Activated naive CD4-positive, alpha-beta T cell treated with anti-CD3 and anti-CD28 coated beads, Interleukin-2, amount 50 U/mL, for 16 hours (primary cell): ENCODE measurements around the gene JPH2.
"Not testable (repeated sequence)": the region's sequence is repeated elsewhere in the genome, so short reads cannot be mapped to it uniquely, and the experiment has no call there.

Source experiments
- DNase-seq: peaks from one replicate; pipeline ENCODE4 v3.0.0-alpha.2; 2020

Gene JPH2

DNA sequence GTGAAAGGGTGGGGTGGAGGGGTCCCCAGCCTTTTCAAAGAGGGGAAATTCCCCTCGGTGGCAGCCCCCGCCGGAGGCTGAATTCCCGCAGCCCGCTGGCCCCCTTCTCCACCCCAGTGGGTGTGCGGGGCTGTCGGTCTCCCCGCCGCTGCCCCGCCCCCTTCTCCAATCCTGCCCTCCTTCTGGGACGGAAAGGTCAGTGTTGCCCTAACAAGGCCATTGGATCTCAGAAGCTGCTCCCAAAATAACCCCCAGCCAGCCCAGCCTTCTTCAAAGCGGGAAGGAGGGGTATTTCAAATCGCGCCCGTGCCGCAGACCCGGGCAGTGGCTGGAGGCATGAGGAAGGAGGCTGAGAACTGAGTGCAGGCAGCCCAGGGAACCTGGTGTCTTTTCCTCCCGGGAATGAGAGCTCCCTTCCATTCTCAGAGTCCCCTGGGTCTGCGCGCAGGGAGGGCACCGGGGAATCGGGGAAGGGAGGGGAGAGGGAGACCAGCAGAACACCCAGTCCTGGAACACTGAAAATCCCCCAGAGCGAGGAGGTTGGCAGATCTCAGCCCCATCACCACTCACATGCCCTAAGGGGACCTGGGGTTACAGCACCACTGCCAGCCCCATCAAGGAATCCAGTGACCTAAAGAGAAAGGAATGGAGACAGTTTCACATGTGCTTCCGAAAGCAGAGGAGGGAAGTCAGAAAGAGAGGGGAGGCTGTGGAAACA, at the start of gene JPH2:
JPH2 (minus strand) TSS at position 135 of the 718 bp plus-strand sequence. CDS start 483 bp downstream, outside the sequence.
- no peak for DNase-seq

DNA sequence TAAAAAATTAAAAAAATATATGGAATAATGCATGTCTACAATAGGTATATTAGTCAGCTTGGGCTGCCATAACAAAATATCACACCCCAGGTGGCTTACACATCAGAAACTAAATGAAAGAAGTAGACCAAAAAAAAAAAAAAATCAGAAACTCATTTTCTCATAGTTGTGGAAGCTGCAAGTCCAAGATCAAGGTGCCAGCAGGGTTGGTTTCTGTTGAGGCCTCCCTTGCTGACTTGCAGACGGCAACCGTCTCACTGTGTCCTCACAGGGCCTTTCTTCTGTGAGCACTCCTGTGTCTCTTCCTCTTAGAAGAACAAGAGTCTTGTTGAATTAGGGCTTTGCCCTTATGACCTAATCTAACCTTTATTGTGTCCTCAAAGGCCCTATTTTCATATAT, 48.7 kb upstream of the JPH2 start:
- DNase-seq: no peak

DNA sequence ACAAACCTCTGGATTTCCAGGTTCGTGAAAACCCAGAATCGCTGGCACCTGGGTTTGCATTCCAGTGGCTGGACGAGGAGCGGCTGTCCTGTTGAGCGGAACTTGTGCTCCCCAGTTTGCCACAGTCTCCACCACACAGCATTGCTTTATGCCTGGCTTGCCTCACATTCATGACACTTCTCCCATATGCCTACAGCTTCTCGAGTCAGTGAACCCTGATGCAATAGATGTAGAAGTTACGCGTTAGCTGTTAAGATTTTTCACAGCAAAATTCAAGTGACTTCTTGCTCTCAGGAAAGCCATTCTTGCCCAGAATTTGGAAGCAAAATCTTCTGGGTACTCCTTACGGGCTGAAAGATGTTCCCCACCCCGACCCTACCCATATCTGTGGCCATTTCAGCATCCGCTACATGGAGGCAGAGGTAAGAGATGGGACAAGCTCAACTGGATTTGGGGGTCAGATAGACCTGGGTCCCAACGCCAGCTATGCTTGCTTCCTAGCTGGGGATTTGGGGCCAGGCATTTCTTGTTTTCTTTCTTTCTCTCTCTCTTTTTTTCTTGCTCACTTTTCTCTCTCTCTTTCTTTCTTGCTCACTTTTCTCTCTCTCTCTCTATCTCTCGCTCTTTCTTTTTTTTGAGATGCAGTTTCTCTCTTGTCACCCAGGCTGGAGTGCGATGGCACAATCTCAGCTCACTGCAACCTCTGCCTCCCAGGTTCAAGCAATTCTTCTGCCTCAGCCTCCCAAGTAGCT, 47.8 kb upstream of the JPH2 start:
- no peak for DNase-seq

DNA sequence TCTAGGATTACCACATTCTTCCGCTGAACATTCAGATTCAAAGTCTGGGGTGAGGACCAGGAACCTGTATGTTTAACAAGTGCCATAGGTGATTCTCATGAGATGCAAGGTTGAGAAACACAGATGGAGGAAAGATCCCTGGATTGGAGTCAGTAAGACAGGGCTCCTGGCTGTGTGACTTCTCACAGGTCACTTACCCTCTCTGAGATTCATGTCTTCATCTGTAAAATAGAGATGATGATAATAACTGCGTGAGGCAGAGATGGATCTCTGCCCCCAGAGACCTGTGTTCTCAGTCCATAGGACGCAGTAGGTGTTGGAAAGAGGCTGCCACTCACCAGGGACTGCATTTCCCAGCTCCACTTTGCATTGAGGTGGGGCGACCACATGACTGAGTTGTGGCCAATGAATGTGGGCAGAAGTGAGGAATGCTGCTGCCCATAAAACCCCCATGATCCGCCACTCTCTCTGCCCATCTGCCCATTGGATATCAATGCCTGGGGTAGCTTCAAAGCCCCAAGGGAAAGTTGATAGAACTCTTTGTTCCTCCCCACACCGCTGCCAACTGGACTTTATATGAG, 46.5 kb upstream of the JPH2 start:
- DNase-seq: no peak

DNA sequence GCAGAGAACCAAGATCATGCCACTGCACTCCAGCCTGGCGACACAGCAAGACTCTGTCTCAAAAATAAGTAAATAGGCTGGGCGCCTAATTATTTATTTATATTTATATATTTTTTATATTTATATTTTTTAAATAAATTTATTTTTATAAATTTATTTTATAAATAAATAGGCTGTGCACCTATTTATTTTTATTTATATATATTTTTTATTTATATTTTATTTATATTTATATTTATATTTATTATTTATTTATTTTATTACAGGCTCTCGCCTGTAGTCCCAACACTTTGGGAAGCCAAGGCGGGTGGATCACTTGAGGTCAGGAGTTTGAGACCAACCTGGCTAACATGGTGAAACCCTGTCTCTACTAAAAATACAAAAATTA, 45.5 kb upstream of the JPH2 start:
- DNase-seq: not testable (repeated sequence)

DNA sequence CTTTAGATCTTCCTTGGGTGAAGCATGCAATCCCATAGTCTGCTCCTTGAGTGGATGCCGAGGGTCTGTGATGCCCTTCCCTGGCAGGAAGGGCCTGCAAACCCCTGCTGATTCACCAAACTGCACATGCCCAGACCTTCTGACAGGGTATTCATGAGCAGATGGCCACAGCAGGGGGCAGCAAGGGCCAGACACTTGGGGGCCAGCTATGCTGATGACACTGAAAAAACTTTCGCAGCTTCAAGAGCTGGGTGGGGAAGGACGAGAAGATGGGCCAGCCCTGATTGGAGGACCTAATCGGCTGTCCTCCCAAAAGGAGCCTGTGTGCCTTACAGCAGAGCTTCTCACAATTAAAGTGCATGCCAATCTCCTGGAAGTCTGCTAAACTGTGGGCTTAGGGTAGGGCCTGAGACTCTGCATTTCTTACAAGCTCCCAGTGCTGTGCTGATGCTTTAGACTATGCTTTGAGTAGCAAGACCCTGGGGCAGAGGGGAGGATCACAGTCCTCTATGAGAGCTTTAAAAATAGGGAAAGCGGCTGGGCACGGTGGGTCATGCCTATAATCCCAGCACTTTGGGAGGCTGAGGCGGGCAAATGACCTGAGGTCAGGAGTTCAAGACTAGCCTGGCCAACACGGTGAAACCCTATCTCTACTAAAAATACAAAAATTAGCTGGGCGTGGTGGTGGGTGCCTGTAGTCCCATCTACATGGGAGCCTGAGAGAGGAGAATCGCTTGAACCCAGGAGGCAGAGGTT, 44.9 kb upstream of the JPH2 start:
- no peak for DNase-seq

DNA sequence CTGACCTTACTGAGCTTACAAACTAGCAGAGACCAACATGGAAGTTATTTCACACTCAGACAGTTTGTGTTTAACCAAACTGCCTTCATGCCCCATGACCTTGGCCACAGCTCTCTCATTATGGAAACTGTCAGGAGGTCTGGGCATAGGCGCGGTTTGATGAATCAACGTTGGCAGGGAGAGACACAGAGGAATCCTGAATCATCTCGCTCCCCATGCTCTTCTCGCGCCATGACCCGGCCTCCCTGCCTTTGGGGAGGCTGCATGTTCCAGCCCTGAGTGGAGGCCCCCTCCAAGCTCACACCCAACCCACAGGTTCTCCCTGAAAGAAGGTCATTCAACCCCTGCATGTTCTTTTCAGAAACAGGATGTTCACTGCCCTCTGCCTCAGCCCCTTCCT, 44.2 kb upstream of the JPH2 start:
- DNase-seq: no peak

DNA sequence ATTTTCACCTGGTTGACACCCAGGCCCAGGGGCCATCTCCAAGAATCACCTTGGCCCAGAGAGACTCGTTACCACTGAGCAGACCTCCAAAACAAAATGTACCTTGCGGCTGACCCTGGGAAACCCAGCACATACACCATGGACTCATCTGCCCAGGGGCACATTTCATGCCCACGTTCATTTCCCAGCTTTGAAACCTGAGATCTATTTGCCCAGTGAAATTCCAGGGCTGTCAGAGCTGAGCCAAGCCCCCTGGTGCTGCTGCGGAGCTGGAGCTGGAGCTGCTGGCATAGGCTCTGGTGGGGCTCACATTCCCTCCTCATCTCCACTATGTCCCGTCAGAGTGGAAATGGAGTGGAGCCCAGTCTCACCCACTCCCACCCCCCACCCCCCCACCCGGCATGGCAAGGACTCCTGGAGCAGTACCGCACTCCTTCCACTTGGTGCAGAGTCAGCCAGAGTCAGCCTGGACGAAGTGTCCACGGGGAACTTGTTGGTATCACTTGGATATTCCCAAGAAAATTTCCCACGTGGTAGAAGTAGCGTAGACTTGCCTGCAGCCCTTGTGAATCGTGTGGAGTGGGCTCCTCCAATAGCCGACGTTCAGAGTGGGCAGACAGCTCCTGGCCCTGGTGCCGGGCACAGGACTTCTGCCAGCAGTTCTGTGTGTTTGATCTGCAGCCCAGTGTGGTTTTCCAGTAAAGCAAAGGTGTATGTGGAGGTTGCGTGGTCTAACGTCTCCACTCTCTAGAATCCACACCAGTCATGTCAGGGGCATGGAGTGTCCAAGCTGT, 41.7 kb upstream of the JPH2 start:
- no peak for DNase-seq

DNA sequence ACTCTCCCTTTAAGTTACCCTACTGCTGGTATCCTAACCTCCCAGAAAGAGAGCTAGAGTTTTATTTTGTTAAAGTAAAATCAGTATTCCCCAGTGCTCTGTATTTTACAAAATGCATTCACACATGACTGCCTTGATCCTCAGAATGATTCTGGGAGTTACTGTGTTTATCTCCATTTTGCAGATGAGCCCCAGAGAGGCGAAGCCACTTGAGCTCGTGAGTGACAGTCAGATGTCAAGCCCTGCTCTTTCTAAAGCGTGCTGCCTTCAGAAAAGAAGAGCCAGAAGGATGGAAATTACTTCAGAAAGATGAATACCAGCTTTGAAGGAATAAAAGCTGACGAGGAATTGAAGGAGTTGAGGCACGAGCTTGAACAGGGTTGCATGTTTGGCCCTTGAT, 37.6 kb upstream of the JPH2 start:
- no peak for DNase-seq

DNA sequence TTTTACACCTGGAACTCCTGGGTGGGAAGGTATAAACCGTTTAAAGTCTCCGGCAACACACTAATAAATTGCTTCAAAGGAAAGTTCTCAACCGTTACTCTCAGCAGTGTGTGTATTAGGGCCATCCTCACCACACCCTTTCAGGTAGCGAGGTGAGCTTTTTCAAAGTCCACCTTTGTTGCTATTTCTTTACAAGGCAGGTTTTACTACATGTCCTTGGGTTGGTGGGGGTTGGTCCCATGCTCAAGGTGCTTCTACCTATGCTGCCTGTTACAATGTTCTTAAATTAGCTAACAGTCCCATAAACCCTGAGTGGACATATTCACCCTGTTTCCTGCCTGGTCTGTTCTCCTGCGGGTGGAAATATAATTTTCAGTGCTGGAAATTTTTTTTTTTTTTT, 36.7 kb upstream of the JPH2 start:
- no peak for DNase-seq

DNA sequence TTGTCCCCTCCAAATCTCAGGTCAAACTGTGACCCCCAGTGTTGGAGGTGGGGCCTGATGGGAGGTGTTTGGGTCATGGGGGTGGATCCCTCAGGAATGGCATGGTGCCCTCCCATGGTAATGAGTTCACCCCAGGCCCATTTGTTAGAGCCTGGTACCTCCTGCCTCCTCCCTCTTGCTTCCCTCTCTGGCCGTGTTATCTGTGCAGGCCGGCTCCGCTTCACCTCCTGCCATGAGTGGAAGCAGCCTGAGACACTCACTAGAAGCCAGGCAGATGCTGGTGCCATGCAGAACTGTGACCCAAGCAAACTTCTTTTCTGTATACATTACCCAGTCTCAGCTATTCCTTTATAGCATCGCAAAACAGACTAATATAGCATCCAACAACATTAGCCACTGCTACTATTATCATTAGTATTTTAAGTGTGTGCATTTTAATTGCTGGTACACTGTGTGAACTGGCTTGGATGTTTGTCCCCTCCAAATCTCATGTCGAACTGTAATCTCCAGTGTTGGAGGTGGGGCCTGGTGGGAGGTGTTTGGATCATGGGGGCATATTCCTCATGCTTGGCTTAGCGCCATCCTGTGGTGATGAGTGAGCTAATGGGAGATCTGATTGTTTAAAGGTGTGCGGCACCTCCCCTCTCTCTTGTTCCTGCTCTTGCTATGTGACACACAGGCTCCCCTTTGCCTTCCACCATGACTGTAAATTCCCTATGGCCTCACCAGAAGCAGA, 35.8 kb upstream of the JPH2 start:
- DNase-seq: no peak

DNA sequence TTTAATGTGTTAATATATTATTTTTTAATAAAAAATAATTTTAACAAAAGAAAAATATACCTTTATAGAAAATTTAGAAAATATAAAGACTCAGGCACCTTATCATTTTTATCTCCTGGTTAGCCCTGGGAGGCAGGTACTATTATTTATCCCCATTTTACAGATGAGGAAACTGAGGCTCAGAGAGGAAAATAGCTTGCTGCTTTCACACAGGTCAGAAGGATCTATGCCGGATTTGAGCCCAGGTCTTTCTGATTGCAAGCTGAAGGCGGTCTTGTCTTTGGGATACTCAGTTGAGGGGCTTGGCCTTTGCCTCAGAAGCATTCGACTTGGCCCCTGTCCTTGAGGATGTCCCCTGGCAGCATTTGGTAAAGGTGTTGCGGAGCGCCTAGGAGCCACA, 35.0 kb upstream of the JPH2 start:
- no peak for DNase-seq

DNA sequence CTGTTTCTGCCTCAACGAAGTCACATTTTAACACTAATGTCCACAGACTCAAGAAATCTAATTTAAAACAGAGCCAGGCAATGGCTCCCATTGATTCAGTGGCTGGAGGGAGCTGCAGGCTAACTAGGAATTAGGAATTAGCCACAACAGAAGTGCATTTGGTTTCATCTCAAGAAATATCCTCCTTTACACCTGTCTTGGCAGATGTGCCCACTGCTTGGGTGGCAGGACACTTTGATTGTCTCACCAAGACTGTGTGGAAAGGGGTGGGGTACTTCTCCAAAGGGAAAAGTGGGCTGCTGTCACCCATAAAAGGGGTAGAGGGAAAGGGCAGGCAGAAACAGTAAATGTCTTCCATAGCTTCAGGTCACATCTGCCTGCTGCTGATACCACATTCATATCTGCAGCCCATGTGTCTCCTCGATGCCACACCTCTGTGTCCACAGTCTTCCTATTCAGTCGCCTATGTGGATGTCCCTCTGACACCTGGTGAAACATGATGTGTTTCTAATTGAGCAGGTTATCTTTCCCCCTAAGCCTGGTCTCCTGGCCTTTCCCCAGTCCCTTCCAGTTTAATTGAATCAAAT, 34.5 kb upstream of the JPH2 start:
- no peak for DNase-seq

DNA sequence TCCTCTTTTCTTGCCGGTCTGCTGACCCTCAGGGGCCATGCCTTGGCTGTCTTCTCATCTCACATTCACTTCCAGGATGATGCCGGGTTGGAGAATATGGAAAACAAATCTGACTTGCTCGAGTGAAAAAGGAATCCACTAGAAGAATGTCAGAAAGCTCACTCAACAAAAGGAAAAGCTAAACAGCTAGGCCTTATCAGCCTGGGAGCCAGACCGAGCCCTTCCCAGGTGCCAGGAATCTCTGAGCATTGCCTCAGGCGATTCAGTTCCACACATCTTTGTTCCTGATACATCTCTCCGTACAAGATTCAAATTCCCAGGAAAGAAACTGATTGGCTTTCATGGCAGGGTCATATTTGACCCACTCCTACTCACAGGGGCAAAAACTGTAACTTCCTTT, 32.8 kb upstream of the JPH2 start:
- no peak for DNase-seq

DNA sequence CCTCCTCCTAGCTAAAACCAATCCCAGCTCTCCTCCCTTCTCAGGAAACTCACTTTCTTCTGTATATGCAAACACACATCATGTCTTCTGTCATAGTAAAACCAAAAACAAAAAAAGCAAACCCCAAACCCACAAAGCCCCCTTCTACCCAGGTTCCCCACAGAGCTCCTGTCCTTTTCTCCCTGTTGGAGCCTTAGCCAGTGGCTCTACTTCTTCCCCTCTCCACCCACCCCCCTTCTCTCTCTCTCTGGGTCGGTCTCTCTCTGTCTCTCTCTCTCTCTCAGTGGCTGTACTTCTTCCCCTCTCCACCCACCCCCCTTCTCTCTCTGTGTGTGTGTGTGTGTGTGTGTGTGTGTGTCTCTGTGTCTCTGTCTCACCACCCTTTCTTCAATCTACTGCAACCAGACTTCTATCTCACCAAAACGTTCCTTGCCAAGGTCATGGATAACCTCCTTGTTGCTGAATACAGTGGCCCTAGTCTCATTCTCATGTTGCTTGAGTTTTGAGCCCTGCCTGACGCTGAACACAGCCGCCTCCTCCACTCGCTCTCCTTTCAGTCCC, 32.3 kb upstream of the JPH2 start:
- no peak for DNase-seq

DNA sequence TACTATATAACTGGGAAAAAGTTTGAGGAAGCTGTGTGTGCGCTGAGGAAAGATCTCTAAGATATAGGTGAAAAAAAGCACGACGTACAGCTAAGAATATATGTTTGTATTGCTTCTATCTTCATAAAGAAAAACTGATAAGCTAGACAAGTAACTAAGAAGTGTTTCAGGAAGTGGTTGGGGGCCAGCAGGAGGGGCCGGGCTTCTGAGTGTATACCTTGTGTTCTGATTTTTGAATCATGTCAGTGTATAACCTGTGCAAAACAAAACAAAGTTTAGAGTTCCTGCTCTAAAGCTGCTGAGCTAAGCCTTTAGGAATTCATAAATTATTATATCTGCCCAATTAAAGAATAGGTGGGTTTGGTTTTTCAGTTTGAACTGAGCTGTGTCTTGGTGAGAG, 31.5 kb upstream of the JPH2 start:
- peak; percentile 33 for DNase-seq

DNA sequence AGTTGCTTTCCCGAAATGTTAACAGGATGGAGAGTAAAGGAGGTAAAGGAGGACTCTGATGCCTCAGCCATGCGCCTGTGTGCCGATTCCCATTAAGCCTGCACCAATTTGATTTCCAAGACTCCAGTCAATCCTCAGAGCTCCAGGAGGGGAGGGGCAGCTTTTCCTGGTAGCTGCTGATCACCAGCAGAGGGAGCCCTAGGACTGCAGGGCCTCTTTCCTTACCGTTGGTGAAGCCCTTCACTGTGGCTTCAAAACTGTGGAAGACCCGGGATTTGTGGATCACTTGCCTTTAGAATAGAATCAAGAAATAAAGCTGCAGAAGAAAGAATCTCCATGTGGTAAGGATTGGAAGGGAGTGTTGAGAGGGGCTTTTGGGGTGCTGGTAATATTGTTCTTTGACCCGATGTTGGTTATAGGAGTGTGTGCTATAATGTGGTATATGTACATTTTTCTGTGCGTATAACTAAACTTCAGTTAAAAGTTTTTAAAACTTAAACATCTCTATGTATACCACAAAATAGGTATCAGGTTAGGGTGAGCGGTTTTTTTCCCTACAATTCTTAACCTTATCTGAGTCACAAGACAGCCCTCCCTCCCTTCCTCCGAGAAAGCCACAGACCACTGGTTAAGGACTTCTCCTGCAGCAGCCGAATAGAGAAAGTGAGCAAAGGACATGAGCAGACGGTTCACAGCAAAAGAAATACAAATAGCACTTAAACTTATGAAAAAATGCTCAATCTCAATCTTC, 30.5 kb upstream of the JPH2 start:
- peak; percentile 63 for DNase-seq

DNA sequence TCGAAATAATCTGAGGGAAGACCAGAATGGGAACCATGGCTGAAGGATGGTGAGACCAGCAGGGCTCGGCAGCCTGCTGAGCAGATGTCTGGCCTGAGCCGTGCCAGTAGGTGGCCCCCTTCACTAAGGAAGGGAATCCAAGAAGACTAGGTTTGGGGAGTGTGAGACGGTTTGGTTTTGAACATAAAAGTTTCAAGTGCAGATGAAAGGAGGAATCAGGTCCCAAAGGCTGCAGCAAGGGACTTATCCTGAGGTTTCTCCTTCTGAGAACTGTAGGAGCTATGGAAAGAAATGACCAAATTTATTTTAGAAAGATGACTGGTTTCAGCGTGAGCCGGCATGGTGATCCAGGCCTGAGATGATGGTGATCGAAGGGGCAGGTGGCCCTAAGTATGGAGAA, 28.1 kb upstream of the JPH2 start:
- DNase-seq: peak; percentile 82

DNA sequence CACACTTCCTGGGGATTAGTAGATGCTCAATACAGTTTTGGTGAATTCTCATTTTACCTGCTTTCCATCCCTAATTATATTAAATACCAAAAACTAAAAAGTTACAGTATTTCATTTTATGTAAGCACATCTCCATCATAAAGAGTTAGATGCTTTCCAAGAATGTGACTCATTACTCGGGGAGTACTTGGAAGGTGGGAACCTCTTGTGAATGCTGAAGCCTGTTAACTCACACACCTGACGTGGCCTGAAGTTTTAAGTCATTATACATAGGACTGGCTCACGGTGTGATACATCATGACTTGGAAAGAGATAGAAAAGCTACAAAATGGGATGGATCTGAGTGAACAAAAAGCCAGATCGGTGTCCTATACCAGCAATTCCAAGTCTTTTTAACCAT, 25.8 kb upstream of the JPH2 start:
- DNase-seq: no peak
